GM12878 (cell line): ENCODE data around the gene CDSN. TPM values are rescaled to one million over a fixed set of nuclear protein-coding genes. Genes with fewer than 3 reads are reported as not detected.
"Not testable (repeated sequence)": the region's sequence is repeated elsewhere in the genome, so short reads cannot be mapped to it uniquely, and the experiment has no call there.

Experiments used
- ATAC-seq: fragments of 200-7000 bp; cut with Tn5 transposase; 3 replicates; pipeline ENCODE4 v1.9.1; 2020; ENCODE audit warnings: mild to moderate bottlenecking, moderate library complexity
- BruUV-seq: library from RNA; stranded (reverse); fragments of 400-500 nt; replicated peaks from 2 replicates; lab custom pipeline; 2021; lab: Mats Ljungman, UMichigan
- CTCF ChIA-PET: fragments of 300-600 bp; sonication (Branson Sonifier 250); formaldehyde crosslinking; extraction: SDS; loops from one replicate; lab custom pipeline; 2021; ENCODE audit warnings: inconsistent platforms; lab: Yijun Ruan, JAX
- POLR2A ChIA-PET: fragments of 350-600 bp; formaldehyde crosslinking; extraction: SDS; loops from one replicate; lab custom pipeline; 2021; ENCODE audit warnings: inconsistent platforms; lab: Charles Lee
- RAD21 ChIA-PET: fragments of 300-600 bp; sonication (Branson Sonifier 250); formaldehyde crosslinking; loops from one replicate; lab custom pipeline; 2023; ENCODE audit warnings: antibody characterized with exemption; ENCODE audit not compliant: unreplicated experiment; lab: Charles Lee
- SMC1A ChIA-PET: fragments of 300-600 bp; sonication (Branson Sonifier 250); formaldehyde crosslinking; loops from one replicate; lab custom pipeline; 2023; ENCODE audit not compliant: unreplicated experiment, uncharacterized antibody; lab: Charles Lee
- DNase-seq: peaks from one replicate; pipeline ENCODE4 v3.0.0-alpha.2; 2011; ENCODE audit warnings: low read depth, low spot score
- FAIRE-seq: peaks from 3 replicates; lab custom pipeline; 2011; peaks lifted over from hg19 to GRCh38; lab: Jason Lieb, UNC
- H2AFZ ChIP-seq: 2 replicates; pipeline ENCODE4 v1.6.0; 2011; ENCODE audit warnings: low read depth, low read length, control low read depth; ENCODE audit not compliant: control insufficient read depth
- H3K27ac ChIP-seq: 2 replicates; pipeline ENCODE4 v1.5.1; 2011; ENCODE audit warnings: control low read depth; ENCODE audit not compliant: control insufficient read depth, insufficient read depth
- H3K27me3 ChIP-seq, 2 experiments: replicated peaks in 1 of 2; 2 replicates each; pipeline versions ENCODE4 v1.6.0 to v1.6.1; 2011; ENCODE audit warnings: low read length in 1 of 2; ENCODE audit not compliant: control insufficient read depth in 2 of 2, insufficient read depth in 2 of 2
- H3K36me3 ChIP-seq, 2 experiments: 2 replicates each; pipeline ENCODE4 v1.5.1; 2011; ENCODE audit warnings: low read length in 1 of 2; ENCODE audit not compliant: control insufficient read depth in 2 of 2, insufficient read depth in 2 of 2
- H3K4me1 ChIP-seq: 2 replicates; pipeline ENCODE4 v1.6.1; 2011; ENCODE audit warnings: mild to moderate bottlenecking, low read length, moderate library complexity, mixed read lengths; ENCODE audit not compliant: control insufficient read depth, insufficient read depth
- H3K4me2 ChIP-seq: 2 replicates; pipeline ENCODE4 v1.6.0; 2011; ENCODE audit warnings: control low read depth; ENCODE audit not compliant: control insufficient read depth, insufficient read depth
- H3K4me3 ChIP-seq: fragments of 200-600 bp; sonication (generic); 2 replicates; pipeline ENCODE4 v1.5.1; 2016
- H3K79me2 ChIP-seq: 2 replicates; pipeline ENCODE4 v1.6.0; 2011; ENCODE audit warnings: low read length; ENCODE audit not compliant: control insufficient read depth, insufficient read depth
- H3K9ac ChIP-seq: 2 replicates; pipeline ENCODE4 v1.8.0; 2011; ENCODE audit warnings: low read length, control low read depth, mixed read lengths; ENCODE audit not compliant: control insufficient read depth, insufficient read depth
- H3K9me3 ChIP-seq: replicated peaks from 3 replicates; pipeline ENCODE4 v1.5.1; 2011; ENCODE audit warnings: mild to moderate bottlenecking, low read length; ENCODE audit not compliant: control insufficient read depth, insufficient read depth
- H4K20me1 ChIP-seq: 2 replicates; pipeline ENCODE4 v1.6.0; 2011; ENCODE audit not compliant: control insufficient read depth, insufficient read depth
- NFIC ChIP-seq: IDR thresholded peaks from 2 replicates; pipeline ENCODE4 v1.6.1; 2012; ENCODE audit warnings: low read depth, mild to moderate bottlenecking, inconsistent platforms, low read length, moderate library complexity
- YBX1 ChIP-seq: fragments of 450-650 bp; IDR thresholded peaks from 2 replicates; pipeline ENCODE4 v1.6.1; 2016; ENCODE audit warnings: antibody characterized with exemption
- WGBS: methylation state at CpG from one replicate; pipeline ENCODE4 v1.1.6; 2016; ENCODE audit warnings: low lambda C conversion rate; ENCODE audit not compliant: insufficient replicate concordance, insufficient coverage; ENCODE audit errors: missing lambda C conversion rate; 5-methylcytosine and 5-hydroxymethylcytosine counted together
- in situ Hi-C: fragments of 300-500 bp; cut with MboI; formaldehyde crosslinking; loops from 9 replicates; pipeline ENCODE4 v1.14.3; 2018; ENCODE audit warnings: mixed read lengths
- intact Hi-C: fragments of 100-400 bp; cut with micrococcal nuclease; formaldehyde crosslinking; loops from one replicate; pipeline ENCODE4 v1.14.2; 2022; ENCODE audit not compliant: unreplicated experiment
- polyA plus RNA-seq, 11 experiments: library from polyadenylated mRNA; depleted of rRNA in 4 of 11; unstranded in 6 of 11; stranded (reverse) in 5 of 11; fragments of >200 nt; fragmentation: Nextera tagmentation in 4 of 11; fragmentation: Illumina TruSeq in 1 of 11; extraction: Ambion mirVana in 4 of 11; extraction: Trizol in 1 of 11; gene quantifications; 1 replicate in 1 of 11; 2 replicates in 10 of 11; pipeline versions ENCODE4 v1.2.1 to v1.2.3, GENCODE V29; 2011 to 2016; ENCODE audit warnings: inconsistent platforms in 2 of 11, missing spikeins in 2 of 11, low read depth in 1 of 11
- total RNA-seq, 4 experiments: library from RNA; depleted of rRNA in 3 of 4; stranded (reverse); fragments of >200 nt in 3 of 4; fragmentation: Illumina TruSeq in 1 of 4; extraction: Trizol in 1 of 4; gene quantifications; 2 replicates each; pipeline versions ENCODE4 v1.2.1 to v1.2.3, GENCODE V29; 2013 to 2021
- TF ChIP-seq, protein P1 (sequence below): fragments of 450-650 bp; IDR thresholded peaks from 2 replicates; pipeline ENCODE4 v1.6.1; 2016; ENCODE audit warnings: mild to moderate bottlenecking

Gene CDSN
- total and polyA plus RNA-seq, 10 of the 15 experiments (the other 5 are each of a cell fraction or from before 2014, with no cell fraction given): 0.01 TPM; not detected in 9

DNA sequence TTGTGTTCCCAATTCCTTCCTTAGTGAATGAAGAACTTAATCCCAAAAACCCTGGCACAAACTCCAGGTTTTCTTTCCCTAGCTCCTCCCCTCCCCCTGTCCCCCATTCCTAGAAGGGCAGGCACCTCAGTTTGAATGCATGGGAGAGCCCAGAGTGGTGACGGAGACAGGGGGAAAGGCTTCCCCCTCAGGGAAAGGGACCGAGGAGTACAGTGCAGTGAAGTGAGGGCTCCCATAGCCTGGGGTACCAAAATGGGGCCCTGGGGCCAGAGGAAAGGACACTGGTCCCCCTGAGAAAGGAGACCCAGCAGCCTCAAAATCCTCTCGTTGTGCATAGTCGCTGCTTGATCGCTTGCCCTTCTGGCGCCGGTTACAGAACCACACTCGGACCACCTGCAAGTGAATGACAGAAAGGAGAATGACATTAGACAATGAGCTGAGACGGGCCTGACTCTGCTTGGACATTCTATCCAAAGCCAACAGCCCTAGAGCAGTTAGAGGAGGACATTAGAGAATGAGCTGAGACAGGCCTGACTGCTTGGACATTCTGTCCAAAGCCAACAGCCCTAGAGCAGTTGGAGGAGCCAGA, 44.3 kb upstream of the CDSN start:
- Histone ChIP-seq H3K4me1 (peaks cover 32% of the 10 kb centered on the region), H3K27ac (peak overlapping the region; percentile 37), H3K79me2 (peaks cover 23% of the 10 kb centered on the region), H3K36me3 (peaks cover 8 to 12% of the 10 kb centered on the region in 2 experiments), H3K4me2 (peak overlapping the region; percentile 44), H3K4me3 (peak overlapping the region; percentile 49)
- intact Hi-C loops: loop anchor here (1.0 kb wide), 1 partner anchor 27 kb away; no protein-coding TSS in a partner anchor
- ChIA-PET RAD21 (interaction anchor here (1.0 to 1.8 kb wide), 5 partner anchors 15 to 202 kb away, joined by 3 to 10 read pairs (median 3); no protein-coding TSS in a partner anchor), SMC1A (interaction anchor here (0.6 to 2.5 kb wide), 10 partner anchors 9 to 190 kb away, joined by 3 to 18 read pairs (median 4); partner anchors contain the start of gene PSORS1C2), POLR2A (interaction anchor here (1.2 to 2.3 kb wide), 6 partner anchors 12 to 26 kb away, joined by 3 to 9 read pairs (median 4); no protein-coding TSS in a partner anchor), CTCF (interaction anchor here (0.6 to 2.4 kb wide), 18 partner anchors 10 to 485 kb away, joined by 3 to 10 read pairs (median 3); partner anchors contain the start of gene PSORS1C2)
- H3K9ac ChIP-seq, FAIRE-seq, H4K20me1 ChIP-seq, H2AFZ ChIP-seq, in situ Hi-C loops, H3K9me3 ChIP-seq, H3K27me3 ChIP-seq, DNase-seq: not testable (repeated sequence)
- 64% methylated on average over 7 of the region's 9 CpGs for WGBS
- BruUV-seq: TSS peak; percentile 70
- ATAC-seq: peak; percentile 5; the same call in 2 of the 3 replicates
- TF ChIP-seq, protein P1, sequence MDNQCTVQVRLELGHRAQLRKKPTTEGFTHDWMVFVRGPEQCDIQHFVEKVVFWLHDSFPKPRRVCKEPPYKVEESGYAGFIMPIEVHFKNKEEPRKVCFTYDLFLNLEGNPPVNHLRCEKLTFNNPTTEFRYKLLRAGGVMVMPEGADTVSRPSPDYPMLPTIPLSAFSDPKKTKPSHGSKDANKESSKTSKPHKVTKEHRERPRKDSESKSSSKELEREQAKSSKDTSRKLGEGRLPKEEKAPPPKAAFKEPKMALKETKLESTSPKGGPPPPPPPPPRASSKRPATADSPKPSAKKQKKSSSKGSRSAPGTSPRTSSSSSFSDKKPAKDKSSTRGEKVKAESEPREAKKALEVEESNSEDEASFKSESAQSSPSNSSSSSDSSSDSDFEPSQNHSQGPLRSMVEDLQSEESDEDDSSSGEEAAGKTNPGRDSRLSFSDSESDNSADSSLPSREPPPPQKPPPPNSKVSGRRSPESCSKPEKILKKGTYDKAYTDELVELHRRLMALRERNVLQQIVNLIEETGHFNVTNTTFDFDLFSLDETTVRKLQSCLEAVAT: peak; percentile 90
- TF ChIP-seq NFIC (0 out of 2 replicates have a peak, but pooled peaks have one; percentile 17), YBX1 (0 out of 2 replicates have a peak, but pooled peaks have one; percentile 32)
